ENCODE measurements around the gene CADPS2.

- TF ChIP-seq EP300 (IDR thresholded peaks at IDR 0.05; ENCODE audit: borderline replicate concordance in 1 of 2, control insufficient read depth in 1 of 2, low read depth in 2 of 2, low read length in 2 of 2) = no peak
- TF ChIP-seq POLR2AphosphoS5 (IDR thresholded peaks at IDR 0.05; ENCODE audit: low read length) = no peak
- TF ChIP-seq CREB1 (IDR thresholded peaks at IDR 0.05; ENCODE audit: low read depth) = no peak
- no peak for TF ChIP-seq ZBED1 (IDR thresholded peaks at IDR 0.05; ENCODE audit: borderline replicate concordance)
These were observed 27.3 kb upstream of the CADPS2 start for GRCh38 chr7:122913608-122914007.
